GM12892 (cell line): ENCODE data around the gene TRIM33.

ENCODE experiments used
- POLR2A ChIP-seq: IDR thresholded peaks from 2 replicates; pipeline ENCODE4 v1.6.1; 2011; ENCODE audit warnings: low read depth, low read length, control low read depth
- POLR2AphosphoS5 ChIP-seq: IDR thresholded peaks from 2 replicates; pipeline ENCODE4 v1.6.1; 2011; ENCODE audit warnings: low read depth, low read length, control low read depth
- TAF1 ChIP-seq: IDR thresholded peaks from 2 replicates; pipeline ENCODE4 v1.6.1; 2011; ENCODE audit warnings: low read depth, mild to moderate bottlenecking, control low read depth, low read length, borderline replicate concordance

- no peak for TF ChIP-seq POLR2A
- TF ChIP-seq POLR2AphosphoS5, result no peak
- no peak for TF ChIP-seq TAF1
Measured at GRCh38 chr1:114346480-114347029, 164.4 kb downstream of the TRIM33 start.
